Activated T-cell treated with anti-CD3 and anti-CD28 coated beads, Interleukin-2, amount 50 U/mL, for 48 hours (primary cell): ENCODE data around the gene ASTN2.
"Not testable (repeated sequence)": the region's sequence is repeated elsewhere in the genome, so short reads cannot be mapped to it uniquely, and the experiment has no call there.

Experiments
- DNase-seq, 2 experiments: peaks; one replicate each; pipeline ENCODE4 v3.0.0-alpha.2; 2020

ASTN2 gene

GRCh38 chr9:116899337-116900006 is 515.4 kb downstream of the ASTN2 start:
- no peak for DNase-seq

DNA sequence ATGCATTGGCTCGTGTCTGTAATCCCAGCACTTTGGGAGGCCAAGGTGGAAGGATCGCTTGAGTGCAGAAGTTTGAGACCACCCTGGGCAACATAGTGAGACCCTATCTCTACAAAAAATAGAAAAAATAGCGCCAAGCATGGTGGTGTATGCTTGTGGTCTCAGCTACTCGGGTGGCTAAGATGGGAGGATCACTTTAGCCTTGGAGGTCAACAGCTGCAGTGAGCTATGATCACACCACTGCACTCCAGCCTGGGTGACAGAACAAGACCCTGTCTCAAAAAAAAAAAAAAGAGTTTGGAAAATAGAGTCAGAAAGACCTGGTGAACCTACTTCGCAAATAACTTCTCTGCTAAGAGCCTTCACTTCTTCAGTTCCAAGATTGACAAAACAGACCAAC is 516.7 kb downstream of the ASTN2 start:
- DNase-seq: not testable (repeated sequence)

DNA sequence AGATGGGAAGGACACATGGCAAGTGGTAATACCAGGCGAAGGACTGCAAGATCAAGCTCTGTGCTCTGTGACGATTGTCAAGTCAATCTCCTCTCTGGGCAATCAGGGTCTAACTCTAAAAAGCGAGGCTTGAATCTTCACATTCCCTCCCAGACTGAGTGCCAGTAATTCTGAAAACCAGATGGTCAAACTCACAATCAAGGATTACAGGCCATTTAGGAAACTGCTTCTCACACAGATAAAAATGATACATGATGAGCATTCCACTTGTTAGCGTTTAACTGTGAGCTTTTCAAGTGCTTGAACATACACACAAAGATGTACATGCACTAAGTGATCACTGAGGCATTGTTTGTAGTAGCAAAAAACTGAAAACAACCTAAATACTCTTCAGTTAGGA is 517.7 kb downstream of the ASTN2 start:
- no peak for DNase-seq

DNA sequence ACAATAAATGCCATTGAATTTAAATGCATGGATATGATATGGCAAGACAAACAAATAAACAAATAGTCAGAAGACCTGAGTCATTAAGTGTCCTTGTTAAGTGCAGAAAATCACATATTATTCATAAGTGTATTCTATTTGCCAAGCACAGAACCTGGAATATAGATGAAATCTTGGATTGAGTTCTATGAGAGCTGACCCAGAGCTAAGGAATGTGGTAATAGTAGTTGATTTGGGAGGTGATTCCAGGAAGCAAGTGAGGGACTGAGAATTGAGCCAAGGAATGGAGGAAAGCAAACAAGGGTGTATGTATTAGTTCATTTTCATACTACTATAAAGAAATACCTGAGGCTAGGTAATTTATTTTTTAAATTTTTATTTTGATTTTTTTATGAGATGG is 518.9 kb downstream of the ASTN2 start:
- no peak for DNase-seq

DNA sequence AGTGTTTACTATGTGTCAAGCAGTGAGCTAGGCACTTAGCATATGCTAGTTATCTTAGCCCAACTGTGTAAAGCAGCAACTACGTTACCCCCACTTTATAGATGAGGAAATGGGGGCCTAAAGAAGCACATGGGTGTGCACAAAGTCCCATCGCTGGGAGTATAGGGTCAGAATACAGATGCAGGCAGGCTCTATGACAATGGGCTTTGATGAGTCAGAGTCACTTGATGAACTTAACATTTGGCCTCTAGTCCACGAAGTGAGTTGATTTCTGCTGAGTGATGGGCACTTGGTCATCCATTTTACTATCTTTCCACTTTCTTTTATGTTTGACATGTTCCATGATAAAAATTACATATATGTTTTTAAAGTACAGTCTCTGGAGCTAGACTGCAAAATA is 523.4 kb downstream of the ASTN2 start:
- DNase-seq: no peak

DNA sequence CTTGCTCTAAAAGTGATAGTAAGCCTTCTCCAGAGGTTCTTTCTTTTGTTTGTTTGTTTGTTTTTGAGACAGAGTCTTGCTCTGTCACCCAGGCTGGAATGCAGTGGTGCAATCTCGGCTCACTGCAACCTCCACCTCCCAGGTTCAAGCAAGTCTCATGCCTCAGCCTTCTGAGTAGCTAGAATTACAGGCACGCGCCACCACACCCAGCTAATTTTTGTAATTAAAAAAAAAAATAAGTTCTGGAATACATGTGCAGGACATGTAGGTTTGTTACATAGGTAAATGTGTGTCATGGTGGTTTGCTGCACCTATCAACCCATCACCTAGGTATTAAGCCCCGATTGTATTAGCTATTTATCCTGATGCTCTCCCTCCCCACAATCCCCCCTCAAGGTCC is 526.4 kb downstream of the ASTN2 start:
- not testable (repeated sequence) for DNase-seq

GRCh38 chr9:116888066-116888465 is 526.8 kb downstream of the ASTN2 start:
- no peak for DNase-seq

DNA sequence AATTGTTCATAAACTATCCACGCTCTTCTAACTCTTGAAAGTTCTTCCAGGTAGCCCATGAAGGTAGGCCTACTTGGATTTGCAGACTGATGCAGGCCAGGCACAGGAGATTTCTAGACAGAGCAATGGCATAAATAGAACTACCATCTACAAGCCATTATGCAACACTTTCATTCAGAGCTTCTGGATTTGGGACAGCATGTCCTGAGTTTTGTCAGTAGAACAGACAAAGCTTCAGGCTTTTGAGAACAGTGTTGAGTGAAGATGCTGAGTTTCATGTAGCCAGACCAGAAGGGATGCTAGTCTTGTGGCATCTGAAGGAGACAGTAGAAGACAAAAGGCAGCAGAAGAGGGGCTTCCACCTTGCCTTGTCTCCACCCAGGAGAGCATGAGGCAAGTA is 531.2 kb downstream of the ASTN2 start:
- no peak for DNase-seq

GRCh38 chr9:116877072-116877471 is 537.8 kb downstream of the ASTN2 start:
- no peak for DNase-seq

GRCh38 chr9:116875576-116875975 is 539.3 kb downstream of the ASTN2 start:
- DNase-seq: no peak

DNA sequence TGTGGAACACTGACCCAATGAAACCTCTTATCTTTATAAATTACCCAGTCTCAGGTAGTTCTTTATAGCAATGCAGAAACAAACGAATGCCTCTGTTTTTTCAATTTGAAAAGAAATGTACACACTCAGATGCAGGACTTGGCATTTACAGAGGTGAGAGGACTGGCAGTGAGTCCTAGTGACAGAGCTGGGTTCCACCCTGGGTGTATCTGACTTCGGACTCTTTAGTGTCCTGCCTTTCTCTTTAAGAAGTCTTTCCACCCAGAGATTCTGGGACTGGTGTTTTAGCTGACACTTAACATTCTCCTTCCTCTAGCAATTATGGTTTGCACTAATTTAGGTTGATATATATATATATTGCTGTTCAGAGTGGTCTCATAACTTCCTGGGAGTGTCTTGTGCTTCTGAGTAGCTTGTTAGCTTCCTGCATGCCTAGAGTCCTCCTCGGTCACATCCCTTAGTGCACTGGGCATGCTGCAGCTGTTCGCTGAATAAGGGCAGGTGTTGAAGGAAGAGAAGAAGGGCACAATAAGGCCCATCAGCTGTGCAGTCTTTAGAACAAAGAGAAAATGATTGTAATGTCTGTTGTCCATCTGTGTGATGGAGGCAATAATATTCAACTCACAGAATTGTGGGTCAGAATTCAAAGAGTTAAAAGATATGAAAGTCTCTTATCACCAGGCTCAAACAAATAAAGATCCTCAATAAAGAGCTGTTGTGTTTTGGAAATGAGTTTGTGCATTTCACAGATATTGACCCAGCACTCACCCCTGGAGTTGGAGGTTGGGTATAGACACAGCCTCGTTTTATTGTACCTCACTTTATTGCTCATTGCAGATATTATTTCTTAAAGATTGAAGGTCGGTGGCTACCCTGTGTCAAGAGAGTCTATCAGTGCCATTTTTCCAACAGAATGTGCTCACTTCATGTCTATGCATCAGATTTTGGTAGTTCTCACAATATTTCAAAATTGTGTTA is 540.6 kb downstream of the ASTN2 start:
- DNase-seq: no peak

DNA sequence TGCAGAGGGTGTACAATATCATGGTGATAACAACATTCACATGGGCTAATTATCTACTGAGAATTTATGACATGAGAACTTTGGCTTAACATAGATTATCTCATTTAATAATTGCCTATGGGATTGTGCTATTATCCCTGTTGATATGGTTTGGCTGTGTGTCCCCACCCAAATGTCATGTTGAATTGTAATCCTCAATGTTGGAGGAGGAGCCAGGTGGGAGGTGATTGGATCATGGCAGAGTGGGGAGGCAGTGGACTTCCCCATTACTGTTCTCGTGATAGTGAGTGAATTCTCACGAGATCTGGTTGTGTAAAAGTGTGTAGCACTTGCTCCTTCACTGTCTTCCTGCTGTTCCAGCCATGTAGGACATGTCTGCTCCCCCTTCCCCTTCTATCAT is 541.4 kb downstream of the ASTN2 start:
- no peak for DNase-seq

- no peak for DNase-seq
Observed at GRCh38 chr9:116870566-116870965, 544.3 kb downstream of the ASTN2 start.

GRCh38 chr9:116868201-116868600 is 546.7 kb downstream of the ASTN2 start:
- DNase-seq: no peak

GRCh38 chr9:116861321-116861720 is 553.5 kb downstream of the ASTN2 start:
- no peak for DNase-seq

- peak; percentile 24 to 32 for DNase-seq
Observed at GRCh38 chr9:116860509-116861120, 554.2 kb downstream of the ASTN2 start.

DNA sequence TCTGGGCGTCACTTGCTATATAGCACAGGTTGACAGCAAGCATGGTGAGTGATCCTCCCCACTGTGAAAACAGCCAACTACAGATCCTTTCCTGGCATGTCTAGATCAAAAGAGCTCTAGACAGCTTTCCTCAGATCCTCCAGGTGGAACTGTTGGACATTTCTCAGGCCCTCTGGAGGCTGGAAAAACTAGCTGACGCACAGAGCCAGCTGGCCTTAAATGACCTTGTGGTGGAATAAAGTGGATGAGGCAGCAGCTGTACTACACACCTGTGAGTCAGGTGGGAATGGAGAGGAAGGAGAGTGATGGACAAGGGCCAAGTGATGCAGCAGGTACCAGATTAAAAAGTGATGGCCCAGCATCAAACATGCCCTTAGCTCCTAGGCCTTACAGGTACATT is 555.1 kb downstream of the ASTN2 start:
- DNase-seq: no peak

DNA sequence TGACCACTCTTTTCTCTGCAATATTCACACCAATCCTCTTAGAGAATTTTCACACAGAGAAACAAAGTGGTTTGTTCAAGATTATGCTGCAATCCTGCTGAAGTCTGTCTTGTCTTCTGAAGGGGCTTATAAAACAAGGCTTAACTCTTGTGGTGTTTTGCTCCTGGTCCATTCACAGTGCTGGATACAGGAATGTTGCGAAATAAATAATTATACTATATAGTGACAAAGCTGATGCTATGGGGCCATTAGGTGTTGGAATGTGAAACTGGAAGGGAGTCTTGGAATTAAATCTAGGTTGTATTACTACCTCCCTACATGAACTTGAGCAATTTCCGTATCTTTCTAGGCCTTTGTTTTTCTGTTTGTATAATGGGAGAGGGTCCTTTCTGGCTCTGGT is 557.5 kb downstream of the ASTN2 start:
- no peak for DNase-seq

DNA sequence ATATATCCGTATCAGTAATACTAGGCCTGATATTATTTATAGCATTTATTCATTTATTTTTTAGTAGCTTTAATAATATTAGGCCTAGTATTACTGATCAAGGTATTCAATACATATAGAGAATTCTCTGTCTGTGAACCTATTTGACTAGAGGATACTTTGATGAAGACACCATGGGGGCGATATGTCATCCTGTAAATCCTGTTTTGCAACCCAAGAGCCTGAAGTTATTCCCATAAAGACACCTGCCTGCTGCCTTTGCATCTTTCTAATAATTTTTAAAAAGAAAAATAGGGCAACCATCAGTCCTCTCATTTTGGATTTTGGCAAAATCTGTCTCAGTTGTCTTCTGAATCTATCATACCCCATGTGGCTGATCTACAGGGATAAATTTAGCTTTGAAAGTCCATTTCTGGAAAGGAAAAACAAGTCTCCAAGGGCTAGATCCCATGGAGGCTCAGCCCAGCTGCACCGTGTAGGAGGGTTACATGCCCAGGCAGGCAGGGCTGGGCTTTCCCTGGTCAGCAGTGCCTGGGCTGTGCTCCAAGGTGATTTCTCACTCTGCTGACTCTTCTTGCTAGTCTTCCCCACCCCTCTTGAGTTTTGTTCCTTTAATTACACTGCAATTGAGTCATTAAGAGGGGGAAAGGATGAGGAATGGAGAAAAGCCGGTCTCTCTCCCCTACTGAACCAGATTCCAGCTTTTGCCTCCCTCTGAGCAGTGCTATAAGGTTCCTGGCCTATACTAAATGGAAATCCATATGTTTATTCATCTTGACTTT is 558.8 kb downstream of the ASTN2 start:
- no peak for DNase-seq

DNA sequence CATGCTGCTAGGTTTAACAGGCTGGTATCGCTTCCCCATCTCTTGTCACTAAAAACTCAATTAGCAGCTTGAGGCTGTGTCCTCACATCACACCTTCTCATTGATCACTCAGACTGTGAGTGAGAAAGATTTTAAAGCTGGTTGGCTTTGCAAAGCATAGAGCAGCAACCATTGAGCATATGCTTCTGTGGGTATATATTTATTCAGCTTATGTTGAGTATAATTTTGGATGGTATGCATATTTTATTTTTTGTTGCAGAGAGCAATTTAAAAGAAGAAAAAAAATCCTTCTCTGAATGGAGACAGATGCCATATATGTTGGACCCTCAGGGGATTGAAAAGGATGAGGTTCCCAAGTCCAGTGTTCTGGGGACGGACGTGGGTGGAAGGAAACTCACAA is 565.1 kb downstream of the ASTN2 start:
- no peak for DNase-seq

DNA sequence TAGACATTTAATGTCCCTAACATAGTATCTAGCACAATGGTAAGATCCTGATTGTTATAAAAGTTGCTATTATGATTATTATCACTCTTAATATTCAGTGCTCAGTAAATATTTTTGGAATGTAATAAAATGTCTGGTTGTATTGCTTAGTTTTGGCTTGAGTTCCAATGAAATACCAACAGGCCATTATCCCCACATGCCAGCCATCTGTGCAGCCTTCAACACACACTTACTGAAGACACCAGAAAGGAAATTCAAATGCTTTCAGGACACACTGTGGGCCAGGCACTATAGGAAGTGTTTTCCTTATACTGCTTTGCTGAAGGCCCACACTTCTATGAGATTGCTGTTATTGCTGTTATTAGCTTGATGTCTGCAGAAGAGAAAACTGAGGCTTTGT is 570.2 kb downstream of the ASTN2 start:
- DNase-seq: no peak

GRCh38 chr9:116843863-116844620 is 570.8 kb downstream of the ASTN2 start:
- no peak for DNase-seq
